ENCODE data around the gene ADCYAP1R1. TPM values are rescaled to one million over a fixed set of nuclear protein-coding genes. Genes with fewer than 3 reads are reported as not detected.

ADCYAP1R1 gene
- total RNA-seq, 1 experiment from 2014 or later = 8.9 TPM

DNA sequence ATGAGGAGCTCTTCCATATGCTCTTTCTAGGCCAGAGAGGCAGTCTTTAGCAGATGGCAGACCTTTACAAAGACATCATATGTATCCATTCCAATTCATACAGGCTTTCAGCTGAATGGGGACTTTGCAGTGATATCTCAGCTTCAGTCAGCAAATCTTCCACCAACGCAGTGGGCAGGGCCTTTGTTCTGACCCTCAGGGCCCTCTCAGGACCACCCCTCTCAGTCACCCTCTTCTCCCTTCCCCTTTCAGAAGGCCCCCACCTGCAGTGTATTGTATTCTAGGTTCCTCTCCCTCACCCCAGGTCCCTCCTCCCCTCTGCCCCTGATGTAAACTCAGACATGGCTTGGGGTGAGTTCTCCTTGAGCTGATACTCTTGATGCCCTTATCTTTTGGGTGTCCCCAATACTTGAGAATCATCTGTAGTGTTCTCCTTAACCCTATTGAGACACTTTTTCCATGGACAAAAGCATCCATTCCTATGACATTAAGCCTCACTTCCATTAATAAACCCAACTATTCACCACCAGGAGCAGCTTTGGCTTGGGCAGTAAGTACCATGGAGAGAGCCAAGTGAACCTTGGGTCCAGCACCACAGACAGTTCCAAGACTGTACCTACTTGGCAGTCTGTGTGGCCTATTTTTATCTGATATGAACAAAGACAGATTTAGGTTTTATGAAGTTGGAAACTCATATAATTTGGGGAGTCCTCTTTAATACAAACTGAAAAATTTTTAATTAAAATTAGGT lies 62.7 kb downstream of the ADCYAP1R1 start:
- H3K56ac ChIP-seq (ENCODE audit: insufficient read length, low read depth, low read length) = no peak overlapping the region
- no CpG with 5 or more reads among the region's 1 CpG for WGBS (ENCODE audit: extremely low coverage, insufficient read length, low lambda C conversion rate)
- H3K27ac ChIP-seq (ENCODE audit: insufficient read length, low read depth, low read length) = no peak overlapping the region
- H3K4me2 ChIP-seq (ENCODE audit: insufficient read depth, insufficient read length, low read length) = no peak overlapping the region
- H3K36me3 Mint-ChIP-seq (ENCODE audit: insufficient read depth in 1 of 3, low read depth in 3 of 3) = no peaks in the 10 kb centered on the region
- H2BK12ac ChIP-seq (ENCODE audit: insufficient read length, low read depth, low read length) = no peak overlapping the region
- H3K79me1 ChIP-seq (ENCODE audit: insufficient read depth, low read depth, low read length, poor library complexity, severe bottlenecking) = no peaks in the 10 kb centered on the region
- no peaks in the 10 kb centered on the region for H4K20me1 ChIP-seq (ENCODE audit: control insufficient read depth, insufficient read depth, insufficient read length)
- H3T11ph ChIP-seq (ENCODE audit: low read length) = no peak overlapping the region
- H3K4me1 Mint-ChIP-seq = peaks cover 6 to 9% of the 10 kb centered on the region in 2 experiments
- H3K27me3 Mint-ChIP-seq (ENCODE audit: low read depth) = peaks cover 13% of the 10 kb centered on the region
- DNase-seq = no peak
- H2BK20ac ChIP-seq (ENCODE audit: low read depth, low read length, poor library complexity, severe bottlenecking) = no peak overlapping the region
- no peak overlapping the region for H2AK5ac ChIP-seq (ENCODE audit: insufficient read length, low read length)
- no peak overlapping the region for H2BK120ac ChIP-seq (ENCODE audit: low read depth, low read length, poor library complexity, severe bottlenecking)
- no peak overlapping the region for H4K8ac ChIP-seq (replicated peaks; ENCODE audit: insufficient read length, low read depth, low read length)
- H3K79me2 ChIP-seq (ENCODE audit: insufficient read depth, low read length) = no peaks in the 10 kb centered on the region
- no peak overlapping the region for H4K91ac ChIP-seq (ENCODE audit: insufficient read length, low read depth, low read length)
- no peaks in the 10 kb centered on the region for H3K27me3 ChIP-seq (ENCODE audit: insufficient read depth, low read length)
- H3K4ac ChIP-seq (ENCODE audit: low read depth, low read length) = no peak overlapping the region
- no peak overlapping the region for H3K4me3 Mint-ChIP-seq
- H3K23ac ChIP-seq (ENCODE audit: insufficient read length, low read depth, low read length) = no peak overlapping the region
- H3K9me3 Mint-ChIP-seq = no peaks in the 10 kb centered on the region
- H3K27ac Mint-ChIP-seq = no peak overlapping the region
- H4K5ac ChIP-seq (ENCODE audit: insufficient read length, low read depth, low read length) = no peak overlapping the region
- H3K9me3 ChIP-seq (ENCODE audit: control insufficient read depth, low read depth, low read length) = no peaks in the 10 kb centered on the region
- no peaks in the 10 kb centered on the region for H3K4me1 ChIP-seq (ENCODE audit: insufficient read depth, low read length)
- no peak overlapping the region for H2BK15ac ChIP-seq (ENCODE audit: low read depth, low read length)
- H2AFZ ChIP-seq (ENCODE audit: low read length) = no peak overlapping the region
- H2BK5ac ChIP-seq (ENCODE audit: insufficient read length, low read length) = no peak overlapping the region
- H3K14ac ChIP-seq (ENCODE audit: insufficient read depth, low read length) = no peak overlapping the region
- H3K18ac ChIP-seq (ENCODE audit: insufficient read length, low read depth, low read length) = no peak overlapping the region
- no peak overlapping the region for H3K9ac ChIP-seq (ENCODE audit: extremely low read depth, insufficient read length, low read length)
- TF ChIP-seq, protein P1, sequence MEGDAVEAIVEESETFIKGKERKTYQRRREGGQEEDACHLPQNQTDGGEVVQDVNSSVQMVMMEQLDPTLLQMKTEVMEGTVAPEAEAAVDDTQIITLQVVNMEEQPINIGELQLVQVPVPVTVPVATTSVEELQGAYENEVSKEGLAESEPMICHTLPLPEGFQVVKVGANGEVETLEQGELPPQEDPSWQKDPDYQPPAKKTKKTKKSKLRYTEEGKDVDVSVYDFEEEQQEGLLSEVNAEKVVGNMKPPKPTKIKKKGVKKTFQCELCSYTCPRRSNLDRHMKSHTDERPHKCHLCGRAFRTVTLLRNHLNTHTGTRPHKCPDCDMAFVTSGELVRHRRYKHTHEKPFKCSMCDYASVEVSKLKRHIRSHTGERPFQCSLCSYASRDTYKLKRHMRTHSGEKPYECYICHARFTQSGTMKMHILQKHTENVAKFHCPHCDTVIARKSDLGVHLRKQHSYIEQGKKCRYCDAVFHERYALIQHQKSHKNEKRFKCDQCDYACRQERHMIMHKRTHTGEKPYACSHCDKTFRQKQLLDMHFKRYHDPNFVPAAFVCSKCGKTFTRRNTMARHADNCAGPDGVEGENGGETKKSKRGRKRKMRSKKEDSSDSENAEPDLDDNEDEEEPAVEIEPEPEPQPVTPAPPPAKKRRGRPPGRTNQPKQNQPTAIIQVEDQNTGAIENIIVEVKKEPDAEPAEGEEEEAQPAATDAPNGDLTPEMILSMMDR (conservative IDR thresholded peaks at IDR 0.05) = no peak; the same call in 2 of the 3 replicates
- H3K23me2 ChIP-seq (ENCODE audit: insufficient read length, low read depth, low read length, poor library complexity, severe bottlenecking) = no peaks in the 10 kb centered on the region
